SK-N-SH treated with all-trans-retinoic acid at 6 μM for 48 hours (cell line): ENCODE data around the gene MAFF.

Source experiments
- CSDC2 ChIP-seq: fragments of 250-450 bp; sonication (Bioruptor Pico); IDR thresholded peaks from 2 replicates; pipeline ENCODE4 v1.5.0; 2020; ENCODE audit warnings: mild to moderate bottlenecking, moderate library complexity
- GLIS3 ChIP-seq: fragments of 250-450 bp; sonication (Bioruptor Pico); IDR thresholded peaks from 2 replicates; pipeline ENCODE4 v1.5.0; 2020; ENCODE audit warnings: mild to moderate bottlenecking, moderate library complexity
- PPARA ChIP-seq: fragments of 250-450 bp; sonication (Bioruptor Pico); IDR thresholded peaks from 2 replicates; pipeline ENCODE4 v1.5.0; 2020; ENCODE audit warnings: mild to moderate bottlenecking, borderline replicate concordance
- RARB ChIP-seq: fragments of 250-450 bp; sonication (Bioruptor Pico); IDR thresholded peaks from 2 replicates; pipeline ENCODE4 v1.8.0; 2021; ENCODE audit warnings: mild to moderate bottlenecking, moderate library complexity
- SNAI2 ChIP-seq: fragments of 250-450 bp; sonication (Bioruptor Pico); IDR thresholded peaks from 2 replicates; pipeline ENCODE4 v1.5.0; 2020; ENCODE audit warnings: mild to moderate bottlenecking, moderate library complexity
- TOX ChIP-seq: fragments of 250-450 bp; sonication (Bioruptor Pico); IDR thresholded peaks from 2 replicates; pipeline ENCODE4 v1.8.0; 2021; ENCODE audit warnings: mild to moderate bottlenecking, moderate library complexity, borderline replicate concordance
- ZC3H10 ChIP-seq: fragments of 250-450 bp; sonication (Bioruptor Pico); IDR thresholded peaks from 2 replicates; pipeline ENCODE4 v1.5.1; 2021; ENCODE audit warnings: mild to moderate bottlenecking, moderate library complexity
- ZFP3 ChIP-seq: fragments of 250-450 bp; sonication (Bioruptor Pico); IDR thresholded peaks from 2 replicates; pipeline ENCODE4 v1.5.0; 2020; ENCODE audit warnings: mild to moderate bottlenecking, moderate library complexity
- TF ChIP-seq, protein P1 (sequence below): fragments of 250-450 bp; sonication (Bioruptor Pico); IDR thresholded peaks from 2 replicates; pipeline ENCODE4 v1.5.1; 2020; ENCODE audit warnings: low read depth, mild to moderate bottlenecking, moderate library complexity

DNA sequence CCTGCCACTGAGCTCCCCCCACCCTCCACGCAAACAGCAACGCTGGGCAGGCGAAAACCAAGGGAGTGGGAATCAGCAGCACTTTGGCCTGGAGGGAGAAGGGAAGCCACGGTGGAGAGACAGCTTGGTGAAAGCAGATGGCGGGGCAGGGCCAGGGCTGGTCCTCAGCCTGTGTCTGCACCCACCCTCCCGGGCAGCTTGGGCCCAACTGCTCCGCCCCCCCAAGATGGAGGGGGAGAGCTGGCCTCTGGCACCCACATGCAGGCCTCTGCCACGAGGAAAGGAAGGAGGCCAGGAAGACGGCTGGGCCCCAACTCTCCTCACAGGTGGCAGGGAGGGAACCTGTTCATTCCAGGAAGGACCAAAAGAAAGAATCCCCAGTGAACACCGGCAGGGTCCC, 17.8 kb downstream of the MAFF start:
- TF ChIP-seq SNAI2 (CRISPR knock-in tag): no peak
- TF ChIP-seq ZFP3: no peak
- TF ChIP-seq TOX (CRISPR knock-in tag): no peak
- TF ChIP-seq RARB: no peak
- no peak for TF ChIP-seq GLIS3 (CRISPR knock-in tag)
- TF ChIP-seq, protein P1, sequence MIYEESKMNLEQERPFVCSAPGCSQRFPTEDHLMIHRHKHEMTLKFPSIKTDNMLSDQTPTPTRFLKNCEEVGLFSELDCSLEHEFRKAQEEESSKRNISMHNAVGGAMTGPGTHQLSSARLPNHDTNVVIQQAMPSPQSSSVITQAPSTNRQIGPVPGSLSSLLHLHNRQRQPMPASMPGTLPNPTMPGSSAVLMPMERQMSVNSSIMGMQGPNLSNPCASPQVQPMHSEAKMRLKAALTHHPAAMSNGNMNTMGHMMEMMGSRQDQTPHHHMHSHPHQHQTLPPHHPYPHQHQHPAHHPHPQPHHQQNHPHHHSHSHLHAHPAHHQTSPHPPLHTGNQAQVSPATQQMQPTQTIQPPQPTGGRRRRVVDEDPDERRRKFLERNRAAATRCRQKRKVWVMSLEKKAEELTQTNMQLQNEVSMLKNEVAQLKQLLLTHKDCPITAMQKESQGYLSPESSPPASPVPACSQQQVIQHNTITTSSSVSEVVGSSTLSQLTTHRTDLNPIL: no peak
- no peak for TF ChIP-seq ZC3H10 (CRISPR knock-in tag)
- TF ChIP-seq PPARA (CRISPR knock-in tag): no peak
- TF ChIP-seq CSDC2: no peak
